ENCODE measurements around the gene HOOK2. TPM values are rescaled to one million over a fixed set of nuclear protein-coding genes. Genes with fewer than 3 reads are reported as not detected.

The HOOK2 gene
- total and polyA plus RNA-seq, 12 donors = 29.7 to 173 (median 57.8) TPM

DNA sequence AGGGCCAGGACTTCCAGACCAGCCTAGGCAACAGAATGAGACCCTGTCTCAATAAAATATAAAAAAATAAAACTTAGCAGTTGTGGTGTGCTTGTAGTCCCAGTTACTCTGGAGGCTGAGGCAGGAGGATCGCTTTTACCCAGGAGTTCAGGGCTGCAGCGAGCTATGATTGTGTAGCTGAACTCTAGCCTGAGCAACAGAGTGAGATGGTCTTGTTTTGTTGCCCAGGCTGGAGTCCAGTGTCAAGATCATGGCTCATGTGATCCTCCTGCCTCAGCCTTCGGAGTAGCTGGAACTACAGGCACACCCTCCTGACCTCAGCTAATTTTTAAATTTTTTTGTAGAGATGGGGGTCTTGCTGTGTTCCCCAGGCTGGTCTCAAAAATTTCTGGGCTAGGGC, 11.6 kb upstream of the HOOK2 start:
- DNase-seq = no peak
- intact Hi-C loops (cut with DNase I) = no loop called here
- WGBS, 2 donors = 84 to 85% methylated on average over 3 of the region's 3 CpGs
- H3K36me3 ChIP-seq = peaks cover 0 to 2% (median 0%) of the 10 kb centered on the region in 9 donors
- H3K4me3 ChIP-seq = peak overlapping the region in 1 of 10 donors; percentile 19
- H3K27ac ChIP-seq = peak overlapping the region; percentile 94 to 100 (median 99)
- H3K27me3 ChIP-seq = no peaks in the 10 kb centered on the region
- peaks cover 55 to 83% (median 75%) of the 10 kb centered on the region in 9 donors for H3K4me1 ChIP-seq
- no peak for ATAC-seq
- H3K9me3 ChIP-seq = no peaks in the 10 kb centered on the region
- no peak for TF ChIP-seq CTCF (IDR thresholded peaks at IDR 0.05)

DNA sequence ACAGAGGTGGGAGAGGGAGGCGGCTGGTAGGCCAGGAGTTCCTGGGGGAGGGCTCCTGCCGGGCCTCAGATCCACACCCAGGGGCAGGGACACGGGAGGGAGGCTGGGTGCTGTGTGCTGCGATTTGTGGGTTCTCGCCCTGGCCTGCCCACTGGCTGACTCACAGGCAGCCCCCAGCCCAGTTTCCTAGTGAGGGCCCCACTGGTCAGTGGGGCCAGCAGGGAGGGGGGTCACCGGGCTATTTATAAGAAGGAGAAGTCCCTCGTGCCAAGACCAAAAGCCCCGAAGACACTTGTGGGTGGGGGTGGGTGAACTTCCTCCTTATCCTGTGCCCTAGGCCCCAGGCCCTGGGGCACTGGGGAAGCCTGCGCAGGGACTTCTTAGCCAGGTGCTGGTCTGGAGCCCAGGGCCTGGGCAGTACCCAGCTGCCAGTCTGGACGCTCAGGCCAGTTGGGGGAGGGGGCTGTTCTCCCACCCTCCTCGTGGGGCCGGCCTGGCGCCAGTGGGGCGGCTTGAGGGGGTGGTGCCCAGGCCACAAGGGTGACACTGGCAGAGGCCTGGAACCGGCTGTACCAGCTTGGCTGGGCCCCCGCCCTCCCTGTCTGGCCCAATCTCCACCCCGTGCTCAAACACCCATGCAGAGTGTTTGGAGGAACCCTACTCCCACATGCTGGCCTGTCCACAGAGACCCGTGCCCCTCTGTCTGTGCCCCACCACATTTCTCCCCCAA, 11.0 kb upstream of the HOOK2 start:
- peak overlapping the region; percentile 94 to 100 (median 99) for H3K27ac ChIP-seq
- peak; percentile 72 to 74 for DNase-seq
- no peaks in the 10 kb centered on the region for H3K27me3 ChIP-seq
- TF ChIP-seq CTCF (IDR thresholded peaks at IDR 0.05) = no peak
- peak overlapping the region in 1 of 10 donors; percentile 19 for H3K4me3 ChIP-seq
- peak in 1 of 8 donors; percentile 25 for ATAC-seq
- H3K4me1 ChIP-seq = peaks cover 57 to 89% (median 81%) of the 10 kb centered on the region in 9 donors
- H3K9me3 ChIP-seq = no peaks in the 10 kb centered on the region
- H3K36me3 ChIP-seq = no peaks in the 10 kb centered on the region
- intact Hi-C loops (cut with DNase I) = no loop called here
- 59 to 67% methylated on average over 18 of the region's 18 CpGs for WGBS, 2 donors

GRCh38 chr19:12785431-12786031, 10.2 kb upstream of the HOOK2 start:
- Histone ChIP-seq H3K4me3 (peak overlapping the region in 2 of 10 donors; percentile 7 to 19), H3K9me3 (no peaks in the 10 kb centered on the region), H3K27ac (peak overlapping the region; percentile 94 to 100 (median 99)), H3K27me3 (no peaks in the 10 kb centered on the region), H3K4me1 (peaks cover 52 to 88% (median 76%) of the 10 kb centered on the region in 9 donors), H3K36me3 (no peaks in the 10 kb centered on the region)
- WGBS, 2 donors = 77 to 81% methylated on average over 4 of the region's 4 CpGs
- TF ChIP-seq CTCF (IDR thresholded peaks at IDR 0.05) = no peak
- intact Hi-C loops (cut with DNase I) = no loop called here
- ATAC-seq (no peak), DNase-seq (peak; percentile 16 to 42)

- 65 to 77% methylated on average over 5 of the region's 5 CpGs for WGBS, 2 donors
- Histone ChIP-seq H3K36me3 (no peaks in the 10 kb centered on the region), H3K27me3 (no peaks in the 10 kb centered on the region), H3K4me3 (peak overlapping the region in 2 of 10 donors; percentile 7 to 19), H3K27ac (peak overlapping the region in 9 of 10 donors; percentile 89 to 100 (median 99)), H3K9me3 (no peaks in the 10 kb centered on the region), H3K4me1 (peaks cover 51 to 89% (median 72%) of the 10 kb centered on the region in 9 donors)
- DNase-seq (no peak), ATAC-seq (no peak)
- intact Hi-C loops (cut with DNase I) = no loop called here
- TF ChIP-seq CTCF (IDR thresholded peaks at IDR 0.05) = no peak
These were observed 9.6 kb upstream of the HOOK2 start for GRCh38 chr19:12784871-12785430.

Measured in heart right ventricle (tissue), 16 donors.